GM18507 (cell line): ENCODE data around the gene KATNB1.

ENCODE experiments used
- DNase-seq: peaks from one replicate; pipeline ENCODE4 v3.0.0; 2011; ENCODE audit warnings: low read depth; ENCODE audit not compliant: insufficient read length; ENCODE audit errors: extremely low spot score
- FAIRE-seq: peaks from 2 replicates; lab custom pipeline; 2011; peaks lifted over from hg19 to GRCh38; lab: Jason Lieb, UNC

Gene KATNB1

GRCh38 chr16:57752581-57753447 lies 17.2 kb downstream of the KATNB1 start:
- FAIRE-seq: no peak
- DNase-seq: no peak

DNA sequence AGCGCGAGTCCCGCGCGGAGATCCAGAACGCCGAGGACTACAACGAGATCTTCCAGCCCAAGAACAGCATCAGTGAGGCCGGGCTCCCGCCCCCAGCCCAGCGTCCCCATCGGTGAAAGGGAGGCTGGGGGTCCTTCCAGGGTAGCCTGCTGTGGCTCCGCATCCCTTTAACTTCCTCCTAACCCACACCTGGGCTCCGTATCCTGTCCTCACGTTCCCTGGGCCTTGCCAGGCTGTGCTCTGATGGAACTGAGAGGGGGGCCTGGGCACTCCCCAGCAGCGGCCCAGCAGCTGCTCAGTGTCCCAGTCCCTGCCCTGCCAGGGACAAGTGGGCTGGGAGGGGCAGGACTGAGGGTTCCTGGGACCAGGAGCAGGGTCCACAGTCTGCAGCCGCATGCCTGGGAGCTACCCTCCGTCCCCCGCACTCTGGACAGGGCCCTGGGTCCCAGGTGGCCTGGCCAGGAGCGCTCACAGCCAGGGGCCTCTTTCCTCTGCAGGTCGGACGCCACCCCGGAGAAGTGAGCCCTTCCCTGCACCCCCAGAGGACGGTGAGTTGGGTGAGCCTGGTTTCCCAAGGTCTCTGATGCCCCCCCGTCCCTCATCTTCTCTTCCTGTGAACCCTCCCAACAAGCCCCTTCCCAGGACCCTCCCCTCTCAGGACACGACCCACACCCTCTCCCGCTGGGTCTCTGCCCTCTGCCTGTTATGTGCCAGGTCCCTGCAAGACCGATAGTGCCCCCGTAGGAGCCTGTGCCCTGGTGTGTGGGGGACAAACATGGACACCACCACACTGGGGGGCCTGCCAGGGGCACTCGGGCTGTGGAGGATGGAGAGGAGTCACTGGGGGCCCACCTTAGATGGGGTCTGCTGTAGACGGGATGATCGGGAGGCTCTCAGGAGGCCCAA lies 18.1 kb downstream of the KATNB1 start:
- DNase-seq (no peak), FAIRE-seq (no peak)

- no peak for DNase-seq
- no peak for FAIRE-seq
Measured at GRCh38 chr16:57754354-57755060, 18.9 kb downstream of the KATNB1 start.

DNA sequence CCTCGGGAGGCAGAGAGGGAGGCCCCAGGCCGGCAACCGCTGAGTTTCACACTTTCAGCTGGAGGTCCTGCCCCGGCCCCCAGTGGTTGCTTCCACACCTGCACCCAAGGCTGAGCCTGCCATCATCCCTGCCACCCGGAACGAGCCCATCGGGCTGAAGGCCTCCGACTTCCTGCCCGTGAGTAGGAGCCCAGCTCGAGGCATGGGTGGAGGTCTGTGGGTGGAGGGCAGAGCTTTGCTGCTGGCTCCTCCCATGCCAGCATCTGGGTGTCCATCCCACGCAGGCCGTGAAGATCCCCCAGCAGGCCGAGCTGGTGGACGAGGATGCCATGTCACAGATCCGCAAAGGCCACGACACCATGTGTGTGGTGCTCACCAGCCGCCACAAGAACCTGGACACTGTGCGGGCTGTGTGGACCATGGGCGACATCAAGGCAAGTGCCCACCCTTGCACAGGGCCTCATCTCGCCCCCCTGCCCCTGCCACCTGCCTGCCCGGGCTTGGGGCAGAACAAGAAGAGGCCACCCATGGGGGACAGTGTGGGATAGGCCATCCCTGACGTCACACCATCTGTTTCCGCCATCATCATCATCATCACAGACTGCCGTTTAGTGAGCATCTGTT lies 19.6 kb downstream of the KATNB1 start:
- DNase-seq (no peak), FAIRE-seq (no peak)

- DNase-seq (no peak), FAIRE-seq (no peak)
Measured at GRCh38 chr16:57755726-57756423, 20.3 kb downstream of the KATNB1 start.

GRCh38 chr16:57756424-57757325 lies 21.1 kb downstream of the KATNB1 start:
- no peak for DNase-seq
- no peak for FAIRE-seq

DNA sequence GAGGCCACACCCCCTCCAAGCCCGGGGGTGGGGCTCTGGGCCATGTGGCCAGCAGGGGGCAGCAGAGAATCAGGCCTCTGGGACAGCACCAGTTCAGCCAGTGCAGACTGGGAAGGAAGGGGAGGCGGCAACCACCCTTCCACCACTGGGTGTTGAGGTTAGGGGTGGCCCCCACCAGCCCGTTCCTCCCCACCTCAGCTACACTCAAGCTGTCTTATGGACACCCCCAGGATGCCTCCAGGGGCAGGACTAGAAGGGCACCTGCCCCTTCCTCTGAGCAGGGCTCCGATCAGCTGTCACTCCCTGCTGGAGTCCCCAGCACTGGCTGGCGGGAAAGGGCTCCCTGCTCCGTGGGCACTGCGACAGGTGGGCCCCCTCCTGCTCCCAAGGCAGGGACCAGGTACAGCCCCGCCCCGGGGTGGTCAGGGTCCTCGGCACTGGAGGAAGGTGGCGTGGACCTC lies 21.8 kb downstream of the KATNB1 start:
- FAIRE-seq (peak; percentile 78), DNase-seq (peak; percentile 89)

- no peak for DNase-seq
- no peak for FAIRE-seq
Measured at GRCh38 chr16:57757883-57758282, 22.3 kb downstream of the KATNB1 start.

- FAIRE-seq: no peak
- DNase-seq: no peak
Measured at GRCh38 chr16:57758331-57759117, 23.0 kb downstream of the KATNB1 start.

DNA sequence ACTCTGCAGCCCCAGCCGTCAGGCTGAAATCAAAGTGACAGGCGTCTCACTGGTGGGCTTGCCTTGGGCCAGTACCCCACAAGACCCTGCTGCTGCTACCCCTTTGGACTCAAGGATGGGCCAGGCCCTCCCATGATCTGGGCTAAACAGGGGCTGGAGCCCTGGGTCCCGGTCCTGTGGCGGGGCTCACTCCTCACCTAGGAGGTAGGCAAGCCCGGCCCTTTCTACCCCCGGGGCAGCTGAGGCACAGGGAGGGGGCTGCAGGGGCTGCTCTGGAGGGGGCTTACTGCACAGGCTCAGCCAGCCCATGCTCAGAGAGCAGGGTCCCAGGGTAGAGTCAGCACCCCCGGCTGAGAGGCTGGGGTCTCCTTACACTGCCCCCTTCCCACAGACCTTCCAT lies 23.6 kb downstream of the KATNB1 start:
- DNase-seq (no peak), FAIRE-seq (no peak)

GRCh38 chr16:57759541-57760356 lies 24.2 kb downstream of the KATNB1 start:
- no peak for FAIRE-seq
- DNase-seq: no peak

DNA sequence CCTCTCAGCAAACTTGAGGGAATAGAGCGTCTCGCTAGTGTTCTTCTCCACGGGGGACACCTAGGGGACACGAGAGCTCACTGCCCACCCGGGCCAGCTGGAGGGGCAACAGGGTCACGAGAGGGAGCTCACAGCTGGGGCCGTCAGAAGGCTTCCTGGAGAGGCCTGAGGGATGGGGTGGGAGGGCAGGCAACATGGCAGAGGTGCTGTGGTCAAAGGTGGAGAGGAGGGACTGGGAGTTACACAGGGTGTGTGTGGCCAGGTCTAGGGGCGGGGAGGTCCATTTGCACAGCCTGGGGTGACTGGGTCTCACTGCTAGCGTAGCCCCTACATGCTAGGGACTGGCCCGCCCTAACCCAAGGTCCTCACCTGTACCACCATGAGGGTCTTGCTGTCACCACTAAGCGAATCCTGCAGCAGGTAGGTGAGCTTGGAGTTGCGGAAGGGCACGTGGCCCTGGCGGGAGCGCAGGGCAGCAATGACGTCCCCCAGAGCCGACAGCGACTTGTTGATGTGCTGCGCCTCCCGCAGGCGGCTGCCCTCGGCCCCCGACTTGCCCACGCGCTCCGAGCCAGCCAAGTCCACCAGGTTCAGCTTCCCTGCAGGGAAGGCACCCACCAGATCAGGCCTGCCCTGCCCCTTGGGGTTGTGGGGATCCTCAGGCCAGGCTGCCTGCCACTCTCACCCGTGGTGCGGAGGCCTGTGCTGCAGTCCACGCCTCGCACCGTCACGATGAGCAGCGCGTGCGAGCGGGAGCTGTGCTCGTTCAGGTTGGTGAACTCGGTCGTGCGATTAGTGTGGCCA lies 25.0 kb downstream of the KATNB1 start:
- no peak for FAIRE-seq

GRCh38 chr16:57761301-57761700 lies 25.7 kb downstream of the KATNB1 start:
- DNase-seq (no peak), FAIRE-seq (no peak)

More for the DNA sequence above, 25.0 kb downstream of the KATNB1 start:
- DNase-seq: no peak

GRCh38 chr16:57761957-57762356 lies 26.4 kb downstream of the KATNB1 start:
- no peak for DNase-seq
- FAIRE-seq: no peak

DNA sequence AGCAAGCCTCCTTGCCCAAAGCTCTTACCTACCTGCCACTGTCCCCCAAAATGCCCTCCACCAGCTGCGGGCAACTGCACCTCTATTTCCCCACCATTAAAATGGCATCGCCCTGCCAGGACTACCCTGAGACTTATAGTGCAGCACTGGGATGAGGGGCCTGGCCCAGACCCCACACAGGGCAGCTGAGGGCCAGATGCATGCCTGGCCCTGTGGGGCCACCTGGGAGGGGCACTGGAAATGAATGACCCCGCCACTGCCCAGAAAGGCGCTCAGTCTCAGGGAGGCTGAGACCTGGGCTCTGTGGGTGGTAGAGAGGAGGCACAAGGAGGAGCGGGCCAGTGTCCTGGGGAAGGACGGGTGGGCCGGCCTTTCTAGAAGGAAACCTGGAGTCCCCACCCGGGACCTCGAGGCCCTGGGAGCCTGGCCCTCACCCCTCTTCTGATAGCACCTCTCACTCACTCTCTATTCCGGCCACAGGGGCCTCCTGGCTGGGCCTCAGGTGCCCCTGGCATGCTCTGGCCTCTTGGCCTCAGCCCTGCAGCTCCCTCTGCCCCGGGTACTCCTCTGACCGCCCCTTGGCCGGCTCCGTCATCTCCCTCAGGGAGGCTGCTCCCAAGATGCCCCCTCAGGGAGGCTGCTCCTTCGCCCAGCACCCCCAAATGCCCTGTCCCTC lies 26.9 kb downstream of the KATNB1 start:
- FAIRE-seq (no peak), DNase-seq (no peak)
